ENCODE data around the gene EID1. TPM values are rescaled to one million over a fixed set of nuclear protein-coding genes. Genes with fewer than 3 reads are reported as not detected.

Gene EID1
- total RNA-seq, 1 experiment from 2014 or later = 104 TPM

- TF ChIP-seq ZNF512 (CRISPR knock-in tag; IDR thresholded peaks at IDR 0.05; ENCODE audit: borderline replicate concordance) = no peak
Measured at GRCh38 chr15:48898032-48898431, 20.1 kb downstream of the EID1 start (continued).

GRCh38 chr15:48898446-48898845 lies 20.5 kb downstream of the EID1 start:
- ATAC-seq = no peak
- no peaks in the 10 kb centered on the region for H3K36me3 Mint-ChIP-seq
- DNase-seq (ENCODE audit: low spot score) = no peak
- TF ChIP-seq EMX1 (CRISPR knock-in tag; IDR thresholded peaks at IDR 0.05) (no peak), PRRX2 (CRISPR knock-in tag; IDR thresholded peaks at IDR 0.05) (no peak), CREM (CRISPR knock-in tag; IDR thresholded peaks at IDR 0.05) (no peak), ZNF423 (CRISPR knock-in tag; IDR thresholded peaks at IDR 0.05) (no peak), HMGA2 (CRISPR knock-in tag; IDR thresholded peaks at IDR 0.05) (no peak), ZNF512 (CRISPR knock-in tag; IDR thresholded peaks at IDR 0.05; ENCODE audit: borderline replicate concordance) (no peak), GABPB1 (CRISPR knock-in tag; IDR thresholded peaks at IDR 0.05) (no peak), SMAD4 (CRISPR knock-in tag; IDR thresholded peaks at IDR 0.05) (no peak), RELA (CRISPR knock-in tag; IDR thresholded peaks at IDR 0.05; ENCODE audit: borderline replicate concordance) (no peak), FOXJ3 (CRISPR knock-in tag; IDR thresholded peaks at IDR 0.05; ENCODE audit: borderline replicate concordance) (no peak), ESRRA (CRISPR knock-in tag; IDR thresholded peaks at IDR 0.05; ENCODE audit: borderline replicate concordance) (no peak), ZNF281 (CRISPR knock-in tag; IDR thresholded peaks at IDR 0.05) (no peak), NR2C2 (CRISPR knock-in tag; IDR thresholded peaks at IDR 0.05) (no peak), PREB (CRISPR knock-in tag; IDR thresholded peaks at IDR 0.05; ENCODE audit: borderline replicate concordance) (no peak), MXD4 (CRISPR knock-in tag; IDR thresholded peaks at IDR 0.05; ENCODE audit: borderline replicate concordance) (no peak), SMAD3 (CRISPR knock-in tag; IDR thresholded peaks at IDR 0.05; ENCODE audit: borderline replicate concordance) (no peak)
- no peak overlapping the region for H3K4me3 Mint-ChIP-seq
- no peaks in the 10 kb centered on the region for H3K27me3 Mint-ChIP-seq (ENCODE audit: low read depth)
- H3K27ac Mint-ChIP-seq = no peak overlapping the region
- H3K4me1 Mint-ChIP-seq = peaks cover 17% of the 10 kb centered on the region
- CTCF ChIA-PET = interaction anchor here (0.6 to 0.7 kb wide), 2 partner anchors 8 to 77 kb away, joined by 3 read pairs; no protein-coding TSS in a partner anchor
- no peaks in the 10 kb centered on the region for H3K9me3 Mint-ChIP-seq
- POLR2A ChIA-PET = no interaction called here

GRCh38 chr15:48899793-48900192 lies 21.9 kb downstream of the EID1 start:
- ChIA-PET CTCF (interaction anchor here (1.1 kb wide), 1 partner anchor 76 kb away, joined by 4 read pairs; no protein-coding TSS in a partner anchor), POLR2A (no interaction called here)
- peaks cover 17% of the 10 kb centered on the region for H3K4me1 Mint-ChIP-seq
- no peak overlapping the region for H3K4me3 Mint-ChIP-seq
- no peaks in the 10 kb centered on the region for H3K27me3 Mint-ChIP-seq (ENCODE audit: low read depth)
- ATAC-seq (no peak), DNase-seq (ENCODE audit: low spot score) (no peak)
- no peaks in the 10 kb centered on the region for H3K36me3 Mint-ChIP-seq
- no peak overlapping the region for H3K27ac Mint-ChIP-seq
- H3K9me3 Mint-ChIP-seq = no peaks in the 10 kb centered on the region
- no peak for TF ChIP-seq E2F4 (CRISPR knock-in tag; IDR thresholded peaks at IDR 0.05; ENCODE audit: borderline replicate concordance, low read depth)
- no peak for TF ChIP-seq GTF2I (CRISPR knock-in tag; conservative IDR thresholded peaks at IDR 0.05)
- no peak for TF ChIP-seq ZNF425 (CRISPR knock-in tag; conservative IDR thresholded peaks at IDR 0.05)
- no peak for TF ChIP-seq AR (CRISPR knock-in tag; IDR thresholded peaks at IDR 0.05)
- no peak for TF ChIP-seq TCF7 (CRISPR knock-in tag; IDR thresholded peaks at IDR 0.05; ENCODE audit: low read depth)
- TF ChIP-seq ZNF423 (CRISPR knock-in tag; IDR thresholded peaks at IDR 0.05) = no peak

All from WTC11 (cell line).